ENCODE data around the gene FRMPD1.
A peak's percentile ranks its signal among the peaks of the same experiment; 100 is the strongest.

FRMPD1 gene

DNA sequence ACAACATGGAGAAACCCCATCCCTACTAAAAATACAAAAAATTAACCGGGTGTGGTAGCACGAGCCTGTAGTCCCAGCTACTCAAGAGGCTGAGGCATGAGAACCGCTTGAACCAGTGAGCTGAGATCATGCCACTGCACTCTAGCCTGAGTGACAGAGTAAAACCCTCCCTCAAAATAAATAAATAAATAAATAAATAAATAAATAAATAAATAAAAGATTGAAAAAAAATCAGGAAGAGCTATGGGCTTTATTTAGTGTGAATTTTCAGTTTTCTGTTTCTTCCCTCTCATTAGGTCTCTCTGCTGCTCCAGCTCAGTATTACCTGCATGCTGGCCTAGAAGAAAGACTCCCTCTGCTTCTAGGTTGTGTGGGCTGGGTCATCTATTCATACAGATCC lies 55.0 kb downstream of the FRMPD1 start (continued):
- TF ChIP-seq, protein P1, sequence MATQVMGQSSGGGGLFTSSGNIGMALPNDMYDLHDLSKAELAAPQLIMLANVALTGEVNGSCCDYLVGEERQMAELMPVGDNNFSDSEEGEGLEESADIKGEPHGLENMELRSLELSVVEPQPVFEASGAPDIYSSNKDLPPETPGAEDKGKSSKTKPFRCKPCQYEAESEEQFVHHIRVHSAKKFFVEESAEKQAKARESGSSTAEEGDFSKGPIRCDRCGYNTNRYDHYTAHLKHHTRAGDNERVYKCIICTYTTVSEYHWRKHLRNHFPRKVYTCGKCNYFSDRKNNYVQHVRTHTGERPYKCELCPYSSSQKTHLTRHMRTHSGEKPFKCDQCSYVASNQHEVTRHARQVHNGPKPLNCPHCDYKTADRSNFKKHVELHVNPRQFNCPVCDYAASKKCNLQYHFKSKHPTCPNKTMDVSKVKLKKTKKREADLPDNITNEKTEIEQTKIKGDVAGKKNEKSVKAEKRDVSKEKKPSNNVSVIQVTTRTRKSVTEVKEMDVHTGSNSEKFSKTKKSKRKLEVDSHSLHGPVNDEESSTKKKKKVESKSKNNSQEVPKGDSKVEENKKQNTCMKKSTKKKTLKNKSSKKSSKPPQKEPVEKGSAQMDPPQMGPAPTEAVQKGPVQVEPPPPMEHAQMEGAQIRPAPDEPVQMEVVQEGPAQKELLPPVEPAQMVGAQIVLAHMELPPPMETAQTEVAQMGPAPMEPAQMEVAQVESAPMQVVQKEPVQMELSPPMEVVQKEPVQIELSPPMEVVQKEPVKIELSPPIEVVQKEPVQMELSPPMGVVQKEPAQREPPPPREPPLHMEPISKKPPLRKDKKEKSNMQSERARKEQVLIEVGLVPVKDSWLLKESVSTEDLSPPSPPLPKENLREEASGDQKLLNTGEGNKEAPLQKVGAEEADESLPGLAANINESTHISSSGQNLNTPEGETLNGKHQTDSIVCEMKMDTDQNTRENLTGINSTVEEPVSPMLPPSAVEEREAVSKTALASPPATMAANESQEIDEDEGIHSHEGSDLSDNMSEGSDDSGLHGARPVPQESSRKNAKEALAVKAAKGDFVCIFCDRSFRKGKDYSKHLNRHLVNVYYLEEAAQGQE (tag by site-specific recombination; IDR thresholded peaks at IDR 0.05), result 0 out of 2 replicates have a peak, but pooled peaks have one; percentile 19
- TF ChIP-seq SP3 (tag by site-specific recombination; IDR thresholded peaks at IDR 0.05) (no peak), ZNF558 (tag by site-specific recombination; IDR thresholded peaks at IDR 0.05) (0 out of 2 replicates have a peak, but pooled peaks have one; percentile 14), ZNF501 (tag by site-specific recombination; IDR thresholded peaks at IDR 0.05) (no peak), ZNF555 (tag by site-specific recombination; conservative IDR thresholded peaks at IDR 0.05) (peak; percentile 28; the same call in 1 of the 2 replicates), ZNF366 (tag by site-specific recombination; conservative IDR thresholded peaks at IDR 0.05) (no peak)
- TF ChIP-seq, protein P2, sequence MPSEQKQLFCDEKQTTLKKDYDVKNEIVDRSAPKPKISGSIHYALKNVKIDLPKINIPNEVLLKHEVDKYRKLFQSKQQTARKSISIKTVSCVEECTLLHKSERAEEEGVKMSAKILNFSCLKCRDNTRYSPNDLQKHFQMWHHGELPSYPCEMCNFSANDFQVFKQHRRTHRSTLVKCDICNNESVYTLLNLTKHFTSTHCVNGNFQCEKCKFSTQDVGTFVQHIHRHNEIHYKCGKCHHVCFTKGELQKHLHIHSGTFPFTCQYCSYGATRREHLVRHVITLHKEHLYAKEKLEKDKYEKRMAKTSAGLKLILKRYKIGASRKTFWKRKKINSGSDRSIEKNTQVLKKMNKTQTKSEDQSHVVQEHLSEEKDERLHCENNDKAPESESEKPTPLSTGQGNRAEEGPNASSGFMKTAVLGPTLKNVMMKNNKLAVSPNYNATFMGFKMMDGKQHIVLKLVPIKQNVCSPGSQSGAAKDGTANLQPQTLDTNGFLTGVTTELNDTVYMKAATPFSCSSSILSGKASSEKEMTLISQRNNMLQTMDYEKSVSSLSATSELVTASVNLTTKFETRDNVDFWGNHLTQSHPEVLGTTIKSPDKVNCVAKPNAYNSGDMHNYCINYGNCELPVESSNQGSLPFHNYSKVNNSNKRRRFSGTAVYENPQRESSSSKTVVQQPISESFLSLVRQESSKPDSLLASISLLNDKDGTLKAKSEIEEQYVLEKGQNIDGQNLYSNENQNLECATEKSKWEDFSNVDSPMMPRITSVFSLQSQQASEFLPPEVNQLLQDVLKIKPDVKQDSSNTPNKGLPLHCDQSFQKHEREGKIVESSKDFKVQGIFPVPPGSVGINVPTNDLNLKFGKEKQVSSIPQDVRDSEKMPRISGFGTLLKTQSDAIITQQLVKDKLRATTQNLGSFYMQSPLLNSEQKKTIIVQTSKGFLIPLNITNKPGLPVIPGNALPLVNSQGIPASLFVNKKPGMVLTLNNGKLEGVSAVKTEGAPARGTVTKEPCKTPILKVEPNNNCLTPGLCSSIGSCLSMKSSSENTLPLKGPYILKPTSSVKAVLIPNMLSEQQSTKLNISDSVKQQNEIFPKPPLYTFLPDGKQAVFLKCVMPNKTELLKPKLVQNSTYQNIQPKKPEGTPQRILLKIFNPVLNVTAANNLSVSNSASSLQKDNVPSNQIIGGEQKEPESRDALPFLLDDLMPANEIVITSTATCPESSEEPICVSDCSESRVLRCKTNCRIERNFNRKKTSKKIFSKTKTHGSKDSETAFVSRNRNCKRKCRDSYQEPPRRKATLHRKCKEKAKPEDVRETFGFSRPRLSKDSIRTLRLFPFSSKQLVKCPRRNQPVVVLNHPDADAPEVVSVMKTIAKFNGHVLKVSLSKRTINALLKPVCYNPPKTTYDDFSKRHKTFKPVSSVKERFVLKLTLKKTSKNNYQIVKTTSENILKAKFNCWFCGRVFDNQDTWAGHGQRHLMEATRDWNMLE (tag by site-specific recombination; conservative IDR thresholded peaks at IDR 0.05; ENCODE audit: low read depth), result peak; percentile 70
- TF ChIP-seq, protein P3, sequence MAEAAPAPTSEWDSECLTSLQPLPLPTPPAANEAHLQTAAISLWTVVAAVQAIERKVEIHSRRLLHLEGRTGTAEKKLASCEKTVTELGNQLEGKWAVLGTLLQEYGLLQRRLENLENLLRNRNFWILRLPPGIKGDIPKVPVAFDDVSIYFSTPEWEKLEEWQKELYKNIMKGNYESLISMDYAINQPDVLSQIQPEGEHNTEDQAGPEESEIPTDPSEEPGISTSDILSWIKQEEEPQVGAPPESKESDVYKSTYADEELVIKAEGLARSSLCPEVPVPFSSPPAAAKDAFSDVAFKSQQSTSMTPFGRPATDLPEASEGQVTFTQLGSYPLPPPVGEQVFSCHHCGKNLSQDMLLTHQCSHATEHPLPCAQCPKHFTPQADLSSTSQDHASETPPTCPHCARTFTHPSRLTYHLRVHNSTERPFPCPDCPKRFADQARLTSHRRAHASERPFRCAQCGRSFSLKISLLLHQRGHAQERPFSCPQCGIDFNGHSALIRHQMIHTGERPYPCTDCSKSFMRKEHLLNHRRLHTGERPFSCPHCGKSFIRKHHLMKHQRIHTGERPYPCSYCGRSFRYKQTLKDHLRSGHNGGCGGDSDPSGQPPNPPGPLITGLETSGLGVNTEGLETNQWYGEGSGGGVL (tag by site-specific recombination; IDR thresholded peaks at IDR 0.05), result no peak

DNA sequence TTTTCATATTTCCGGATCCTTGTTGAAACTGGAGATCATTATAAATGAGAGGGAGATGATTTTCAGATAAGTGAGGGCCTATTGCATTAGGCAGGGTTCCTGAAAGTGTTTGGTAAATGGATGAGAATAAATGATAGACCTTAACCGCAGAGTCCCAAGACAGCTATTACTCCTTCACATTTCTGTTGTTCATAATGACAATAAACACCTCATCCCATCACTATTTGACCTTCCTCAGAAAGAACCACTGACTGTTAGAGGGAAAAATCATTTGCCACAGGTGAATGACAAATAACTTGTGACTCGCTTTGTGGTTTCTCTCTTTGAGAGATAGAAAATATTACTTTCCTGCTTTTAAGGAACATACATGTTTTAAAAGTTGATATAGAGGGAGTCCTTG lies 55.5 kb downstream of the FRMPD1 start:
- H3K4me3 ChIP-seq (ENCODE audit: low read depth, low read length), result no peak overlapping the region
- ChIA-PET CTCF (interaction anchor here (0.6 kb wide), 1 partner anchor 14 kb away, joined by 3 read pairs; no protein-coding TSS in a partner anchor), POLR2A (no interaction called here)
- H3K4me1 ChIP-seq (ENCODE audit: control insufficient read depth, insufficient read depth, low read length), result no peaks in the 10 kb centered on the region
- no peak for TF ChIP-seq ZNF510 (tag by site-specific recombination; IDR thresholded peaks at IDR 0.05; ENCODE audit: insufficient replicate concordance)
- TF ChIP-seq ZNF174 (tag by site-specific recombination; IDR thresholded peaks at IDR 0.05), result no peak
- TF ChIP-seq ZNF560 (tag by site-specific recombination; IDR thresholded peaks at IDR 0.05; ENCODE audit: borderline replicate concordance), result no peak
- no peak for TF ChIP-seq ZFP69B (tag by site-specific recombination; IDR thresholded peaks at IDR 0.05)
- TF ChIP-seq, protein P4, sequence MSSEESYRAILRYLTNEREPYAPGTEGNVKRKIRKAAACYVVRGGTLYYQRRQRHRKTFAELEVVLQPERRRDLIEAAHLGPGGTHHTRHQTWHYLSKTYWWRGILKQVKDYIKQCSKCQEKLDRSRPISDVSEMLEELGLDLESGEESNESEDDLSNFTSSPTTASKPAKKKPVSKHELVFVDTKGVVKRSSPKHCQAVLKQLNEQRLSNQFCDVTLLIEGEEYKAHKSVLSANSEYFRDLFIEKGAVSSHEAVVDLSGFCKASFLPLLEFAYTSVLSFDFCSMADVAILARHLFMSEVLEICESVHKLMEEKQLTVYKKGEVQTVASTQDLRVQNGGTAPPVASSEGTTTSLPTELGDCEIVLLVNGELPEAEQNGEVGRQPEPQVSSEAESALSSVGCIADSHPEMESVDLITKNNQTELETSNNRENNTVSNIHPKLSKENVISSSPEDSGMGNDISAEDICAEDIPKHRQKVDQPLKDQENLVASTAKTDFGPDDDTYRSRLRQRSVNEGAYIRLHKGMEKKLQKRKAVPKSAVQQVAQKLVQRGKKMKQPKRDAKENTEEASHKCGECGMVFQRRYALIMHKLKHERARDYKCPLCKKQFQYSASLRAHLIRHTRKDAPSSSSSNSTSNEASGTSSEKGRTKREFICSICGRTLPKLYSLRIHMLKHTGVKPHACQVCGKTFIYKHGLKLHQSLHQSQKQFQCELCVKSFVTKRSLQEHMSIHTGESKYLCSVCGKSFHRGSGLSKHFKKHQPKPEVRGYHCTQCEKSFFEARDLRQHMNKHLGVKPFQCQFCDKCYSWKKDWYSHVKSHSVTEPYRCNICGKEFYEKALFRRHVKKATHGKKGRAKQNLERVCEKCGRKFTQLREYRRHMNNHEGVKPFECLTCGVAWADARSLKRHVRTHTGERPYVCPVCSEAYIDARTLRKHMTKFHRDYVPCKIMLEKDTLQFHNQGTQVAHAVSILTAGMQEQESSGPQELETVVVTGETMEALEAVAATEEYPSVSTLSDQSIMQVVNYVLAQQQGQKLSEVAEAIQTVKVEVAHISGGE (tag by site-specific recombination; conservative IDR thresholded peaks at IDR 0.05; ENCODE audit: low read depth), result no peak
- TF ChIP-seq, protein P5, sequence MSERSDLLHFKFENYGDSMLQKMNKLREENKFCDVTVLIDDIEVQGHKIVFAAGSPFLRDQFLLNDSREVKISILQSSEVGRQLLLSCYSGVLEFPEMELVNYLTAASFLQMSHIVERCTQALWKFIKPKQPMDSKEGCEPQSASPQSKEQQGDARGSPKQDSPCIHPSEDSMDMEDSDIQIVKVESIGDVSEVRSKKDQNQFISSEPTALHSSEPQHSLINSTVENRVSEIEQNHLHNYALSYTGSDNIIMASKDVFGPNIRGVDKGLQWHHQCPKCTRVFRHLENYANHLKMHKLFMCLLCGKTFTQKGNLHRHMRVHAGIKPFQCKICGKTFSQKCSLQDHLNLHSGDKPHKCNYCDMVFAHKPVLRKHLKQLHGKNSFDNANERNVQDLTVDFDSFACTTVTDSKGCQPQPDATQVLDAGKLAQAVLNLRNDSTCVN (tag by site-specific recombination; optimal IDR thresholded peaks at IDR 0.05), result no peak
- TF ChIP-seq ZNF311 (tag by site-specific recombination; IDR thresholded peaks at IDR 0.05; ENCODE audit: borderline replicate concordance), result no peak
- no peak for TF ChIP-seq ZNF561 (tag by site-specific recombination; IDR thresholded peaks at IDR 0.05; ENCODE audit: borderline replicate concordance)
- TF ChIP-seq, protein P6, sequence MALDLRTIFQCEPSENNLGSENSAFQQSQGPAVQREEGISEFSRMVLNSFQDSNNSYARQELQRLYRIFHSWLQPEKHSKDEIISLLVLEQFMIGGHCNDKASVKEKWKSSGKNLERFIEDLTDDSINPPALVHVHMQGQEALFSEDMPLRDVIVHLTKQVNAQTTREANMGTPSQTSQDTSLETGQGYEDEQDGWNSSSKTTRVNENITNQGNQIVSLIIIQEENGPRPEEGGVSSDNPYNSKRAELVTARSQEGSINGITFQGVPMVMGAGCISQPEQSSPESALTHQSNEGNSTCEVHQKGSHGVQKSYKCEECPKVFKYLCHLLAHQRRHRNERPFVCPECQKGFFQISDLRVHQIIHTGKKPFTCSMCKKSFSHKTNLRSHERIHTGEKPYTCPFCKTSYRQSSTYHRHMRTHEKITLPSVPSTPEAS (tag by site-specific recombination; IDR thresholded peaks at IDR 0.05), result no peak
- H3K36me3 ChIP-seq (ENCODE audit: control insufficient read depth in 2 of 2, insufficient read depth in 1 of 2, low read length in 2 of 2), result no peaks in the 10 kb centered on the region
- no peak overlapping the region for H3K27ac ChIP-seq (ENCODE audit: extremely low read depth, low read depth, low read length)
- H3K9me3 ChIP-seq (ENCODE audit: control insufficient read depth, insufficient read depth, low read depth, low read length), result no peaks in the 10 kb centered on the region

All from HEK293 (cell line).